Vagina (tissue), 2 donors: Measurements from ENCODE around the gene DNAH3.

ENCODE experiments used
- POLR2A ChIP-seq, 2 donors: fragments of 450-650 bp; IDR thresholded peaks; one replicate each; pipeline ENCODE4 v1.6.1; 2017; ENCODE audit warnings: antibody characterized with exemption in 2 of 2, mild to moderate bottlenecking in 2 of 2, moderate library complexity in 2 of 2
- POLR2AphosphoS5 ChIP-seq, 2 donors: sonication (generic); formaldehyde crosslinking; IDR thresholded peaks; one replicate each; pipeline ENCODE4 v1.9.0; 2017; ENCODE audit warnings: antibody characterized with exemption in 2 of 2, mild to moderate bottlenecking in 2 of 2, low read depth in 1 of 2; ENCODE audit not compliant: insufficient read depth in 1 of 2
- TF ChIP-seq, protein P1 (sequence below), 3 experiments: fragments of 450-650 bp in 2 of 3; fragments of 200-600 bp in 1 of 3; sonication (generic) in 1 of 3; IDR thresholded peaks; one replicate each; pipeline ENCODE4 v1.5.1; 2017 to 2019; ENCODE audit warnings: antibody characterized with exemption in 3 of 3, mild to moderate bottlenecking in 2 of 3, moderate library complexity in 2 of 3

DNA sequence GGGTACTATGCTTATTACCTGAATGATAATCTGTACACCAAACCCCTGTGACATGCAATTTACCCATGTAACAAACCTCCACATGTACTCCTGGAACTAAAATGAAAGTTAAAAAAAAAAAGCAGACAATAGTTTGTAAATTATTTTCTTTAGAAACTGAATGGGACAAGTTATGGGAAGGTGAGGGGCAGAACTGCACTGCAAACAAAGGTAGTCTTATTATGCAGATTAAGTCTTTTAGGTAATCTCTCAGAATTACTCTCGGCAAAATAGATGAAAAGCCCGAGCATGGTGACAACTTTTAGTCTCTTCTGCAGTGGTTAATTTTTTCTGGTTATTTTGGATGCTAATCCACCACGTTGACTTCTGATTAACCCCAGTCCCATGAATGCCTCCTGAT lies 33.3 kb upstream of the DNAH3 start:
- TF ChIP-seq, protein P1, sequence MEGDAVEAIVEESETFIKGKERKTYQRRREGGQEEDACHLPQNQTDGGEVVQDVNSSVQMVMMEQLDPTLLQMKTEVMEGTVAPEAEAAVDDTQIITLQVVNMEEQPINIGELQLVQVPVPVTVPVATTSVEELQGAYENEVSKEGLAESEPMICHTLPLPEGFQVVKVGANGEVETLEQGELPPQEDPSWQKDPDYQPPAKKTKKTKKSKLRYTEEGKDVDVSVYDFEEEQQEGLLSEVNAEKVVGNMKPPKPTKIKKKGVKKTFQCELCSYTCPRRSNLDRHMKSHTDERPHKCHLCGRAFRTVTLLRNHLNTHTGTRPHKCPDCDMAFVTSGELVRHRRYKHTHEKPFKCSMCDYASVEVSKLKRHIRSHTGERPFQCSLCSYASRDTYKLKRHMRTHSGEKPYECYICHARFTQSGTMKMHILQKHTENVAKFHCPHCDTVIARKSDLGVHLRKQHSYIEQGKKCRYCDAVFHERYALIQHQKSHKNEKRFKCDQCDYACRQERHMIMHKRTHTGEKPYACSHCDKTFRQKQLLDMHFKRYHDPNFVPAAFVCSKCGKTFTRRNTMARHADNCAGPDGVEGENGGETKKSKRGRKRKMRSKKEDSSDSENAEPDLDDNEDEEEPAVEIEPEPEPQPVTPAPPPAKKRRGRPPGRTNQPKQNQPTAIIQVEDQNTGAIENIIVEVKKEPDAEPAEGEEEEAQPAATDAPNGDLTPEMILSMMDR (IDR thresholded peaks at IDR 0.05): no peak
- TF ChIP-seq POLR2AphosphoS5 (IDR thresholded peaks at IDR 0.05; ENCODE audit: insufficient read depth in 1 of 2, low read depth in 1 of 2) (no peak), POLR2A (IDR thresholded peaks at IDR 0.05) (no peak)
